ENCODE measurements around the gene ATXN7. TPM values are rescaled to one million over a fixed set of nuclear protein-coding genes. Genes with fewer than 3 reads are reported as not detected.

The ATXN7 gene
- total and polyA plus RNA-seq, 2 of the 4 experiments (the other 2 are of a cell fraction), result 8.6 to 13.6 TPM

DNA sequence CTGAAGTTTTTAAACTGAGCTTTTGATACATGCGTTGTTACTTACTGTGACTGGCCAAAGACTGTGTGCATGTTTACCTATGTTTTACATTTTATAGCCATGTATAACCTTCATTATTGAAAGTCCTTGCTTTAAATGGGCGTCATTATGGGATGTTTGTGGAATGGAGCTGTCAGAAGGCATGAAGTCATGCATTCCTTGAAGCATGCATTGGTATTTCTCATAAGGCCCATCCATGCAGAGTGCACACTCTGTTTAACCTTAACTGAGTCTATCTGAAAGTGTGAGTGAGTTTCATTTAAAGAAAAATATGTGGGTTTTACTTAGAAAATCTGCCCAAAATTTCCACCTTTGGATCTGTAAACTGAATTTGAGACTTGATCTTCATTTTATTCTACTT lies 108.5 kb downstream of the ATXN7 start:
- H4K20me1 ChIP-seq (ENCODE audit: insufficient read depth, low read length), result peaks cover 41% of the 10 kb centered on the region
- no peak overlapping the region for H3K18ac ChIP-seq (ENCODE audit: low read depth, low read length)
- no peak overlapping the region for H2AK9ac ChIP-seq (replicated peaks; ENCODE audit: low read depth, low read length, poor library complexity)
- no peak overlapping the region; the same call in 1 of the 2 replicates for H3K27ac ChIP-seq (ENCODE audit: insufficient read depth, low read length)
- H2AK5ac ChIP-seq (ENCODE audit: low read depth, low read length), result no peak overlapping the region
- no peak overlapping the region for H4K91ac ChIP-seq (ENCODE audit: insufficient read depth, low read depth, low read length)
- peaks cover 37% of the 10 kb centered on the region for H3K4me1 ChIP-seq (ENCODE audit: control insufficient read depth, insufficient read depth, low read length)
- no peak overlapping the region for H2BK20ac ChIP-seq (ENCODE audit: low read depth, low read length)
- peak overlapping the region; percentile 72 for H2BK5ac ChIP-seq (ENCODE audit: low read depth, low read length, poor library complexity, severe bottlenecking)
- dilution Hi-C loops (cut with HindIII; ENCODE audit: low sequenced_read_pairs, unreplicated experiment), result no loop called here
- no peak overlapping the region for H3K4me3 ChIP-seq (ENCODE audit: insufficient read depth, low read depth, low read length)
- H3K27me3 ChIP-seq (ENCODE audit: control insufficient read depth, insufficient read depth, low read length), result no peaks in the 10 kb centered on the region
- peaks cover 7% of the 10 kb centered on the region; the same call in 1 of the 2 replicates for H3K36me3 ChIP-seq (ENCODE audit: control insufficient read depth, insufficient read depth, low read length)
- no peak overlapping the region for H4K8ac ChIP-seq (ENCODE audit: low read depth in 2 of 2, low read length in 2 of 2)
- H3K9ac ChIP-seq (ENCODE audit: low read depth, low read length), result no peak overlapping the region
- no peaks in the 10 kb centered on the region for H3K9me3 ChIP-seq (ENCODE audit: control insufficient read depth, insufficient read depth, low read length)
- H2AFZ ChIP-seq (replicated peaks; ENCODE audit: low read length, poor library complexity), result no peak overlapping the region
- 0% methylated on average over 1 of the region's 2 CpGs; no CpG with 5 or more reads in 1 of the 2 experiments for WGBS, 2 experiments (ENCODE audit: extremely low coverage in 2 of 2, insufficient read length in 1 of 2)
- H3K14ac ChIP-seq (replicated peaks; ENCODE audit: low read depth, low read length), result no peak overlapping the region
- H4K5ac ChIP-seq (ENCODE audit: low read depth, low read length), result no peak overlapping the region
- in situ Hi-C loops (cut with MboI; ENCODE audit: low sequenced_read_pairs), result no loop called here
- peak; percentile 78 for ATAC-seq (ENCODE audit: low read depth)
- 0 out of 2 replicates have a peak, but pooled peaks have one; percentile 61 for TF ChIP-seq MXI1 (IDR thresholded peaks at IDR 0.05; ENCODE audit: borderline replicate concordance, low read depth, low read length)
- TF ChIP-seq, protein P1, sequence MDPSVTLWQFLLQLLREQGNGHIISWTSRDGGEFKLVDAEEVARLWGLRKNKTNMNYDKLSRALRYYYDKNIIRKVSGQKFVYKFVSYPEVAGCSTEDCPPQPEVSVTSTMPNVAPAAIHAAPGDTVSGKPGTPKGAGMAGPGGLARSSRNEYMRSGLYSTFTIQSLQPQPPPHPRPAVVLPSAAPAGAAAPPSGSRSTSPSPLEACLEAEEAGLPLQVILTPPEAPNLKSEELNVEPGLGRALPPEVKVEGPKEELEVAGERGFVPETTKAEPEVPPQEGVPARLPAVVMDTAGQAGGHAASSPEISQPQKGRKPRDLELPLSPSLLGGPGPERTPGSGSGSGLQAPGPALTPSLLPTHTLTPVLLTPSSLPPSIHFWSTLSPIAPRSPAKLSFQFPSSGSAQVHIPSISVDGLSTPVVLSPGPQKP (IDR thresholded peaks at IDR 0.05; ENCODE audit: borderline replicate concordance, low read depth, low read length), result no peak
- no peak overlapping the region for H3K56ac ChIP-seq (ENCODE audit: extremely low read depth, insufficient read depth, low read length)
- ChIA-PET POLR2A (ENCODE audit: unreplicated experiment) (no interaction called here), CTCF (interaction anchor here (0.6 to 1.0 kb wide), 4 partner anchors 10 to 51 kb away, joined by 3 to 4 read pairs (median 3); no protein-coding TSS in a partner anchor)
- peaks cover 25% of the 10 kb centered on the region for H3K9me1 ChIP-seq (ENCODE audit: insufficient read depth, low read length)
- H3K23ac ChIP-seq (ENCODE audit: low read depth, low read length), result no peak overlapping the region
- H3K4ac ChIP-seq (ENCODE audit: low read depth, low read length), result no peak overlapping the region
- no peak overlapping the region for H2BK120ac ChIP-seq (ENCODE audit: low read depth, low read length)
- peak overlapping the region; percentile 30; the same call in 1 of the 2 replicates for H3K4me2 ChIP-seq (ENCODE audit: low read depth, low read length)
- DNase-seq, result peak; percentile 89
- H3K79me1 ChIP-seq (ENCODE audit: low read depth in 1 of 2, low read length in 2 of 2), result peaks cover 43 to 79% of the 10 kb centered on the region in 2 experiments
- BruUV-seq (replicated peaks), result no TSS peak
- H2BK15ac ChIP-seq (ENCODE audit: low read depth, low read length), result no peak overlapping the region
- intact Hi-C loops (cut with micrococcal nuclease), result no loop called here
